CD4-positive, CD25-positive, alpha-beta regulatory T cell (primary cell): ENCODE results near the gene UGT1A7. TPM values are rescaled to one million over a fixed set of nuclear protein-coding genes. Genes with fewer than 3 reads are reported as not detected.
"Not testable (repeated sequence)": the region's sequence is repeated elsewhere in the genome, so short reads cannot be mapped to it uniquely, and the experiment has no call there.

Experiments
- ATAC-seq, 2 donors: fragments of 150-1000 bp; cut with Tn5 transposase; one replicate each; pipeline ENCODE4 v1.10.0; 2021; ENCODE audit warnings: low read depth in 2 of 2, moderate number of reproducible peaks in 2 of 2, moderate library complexity in 1 of 2
- DNase-seq, 3 donors: peaks; one replicate each; pipeline versions ENCODE4 v3.0.0 to v3.0.0-alpha.2; 2012 to 2022; ENCODE audit warnings: mixed read lengths in 1 of 3
- H3K27ac ChIP-seq: one replicate; pipeline ENCODE4 v1.7.0; 2013; ENCODE audit warnings: mild to moderate bottlenecking, low read length; ENCODE audit not compliant: insufficient read depth, poor library complexity, severe bottlenecking
- H3K27me3 ChIP-seq: one replicate; pipeline ENCODE4 v1.7.0; 2013; ENCODE audit warnings: low read length; ENCODE audit not compliant: control insufficient read depth, insufficient read depth
- H3K36me3 ChIP-seq: one replicate; pipeline ENCODE4 v1.7.0; 2013; ENCODE audit warnings: mild to moderate bottlenecking, low read length, moderate library complexity; ENCODE audit not compliant: control insufficient read depth, insufficient read depth
- H3K4me1 ChIP-seq: 2 replicates; pipeline ENCODE4 v1.7.0; 2013; ENCODE audit warnings: mild to moderate bottlenecking, low read length; ENCODE audit not compliant: insufficient read depth, control insufficient read depth, poor library complexity, severe bottlenecking
- H3K4me3 ChIP-seq: one replicate; pipeline ENCODE4 v1.7.0; 2013; ENCODE audit warnings: low read depth, mild to moderate bottlenecking, low read length, moderate library complexity
- H3K9me3 ChIP-seq, 2 experiments: 1 replicate in 1 of 2; 2 replicates in 1 of 2; pipeline ENCODE4 v1.7.0; 2013; ENCODE audit warnings: low read length in 2 of 2, mild to moderate bottlenecking in 1 of 2, moderate library complexity in 1 of 2; ENCODE audit not compliant: control insufficient read depth in 2 of 2
- H3K27ac Mint-ChIP-seq, 3 donors: one replicate each; pipeline ENCODE4 v1.8.0; 2020 to 2022; ENCODE audit warnings: mild to moderate bottlenecking in 3 of 3, mixed read lengths in 3 of 3, moderate library complexity in 2 of 3
- H3K27me3 Mint-ChIP-seq: one replicate; pipeline ENCODE4 v1.8.0; 2022; ENCODE audit warnings: mild to moderate bottlenecking, mixed read lengths
- H3K36me3 Mint-ChIP-seq: one replicate; pipeline ENCODE4 v1.8.0; 2020; ENCODE audit warnings: mixed read lengths
- H3K4me1 Mint-ChIP-seq, 4 donors: one replicate each; pipeline ENCODE4 v1.8.0; 2020 to 2022; ENCODE audit warnings: mixed read lengths in 4 of 4, mild to moderate bottlenecking in 1 of 4
- H3K4me3 Mint-ChIP-seq, 4 donors: one replicate each; pipeline ENCODE4 v1.8.0; 2020 to 2022; ENCODE audit warnings: mild to moderate bottlenecking in 4 of 4, mixed read lengths in 4 of 4, moderate library complexity in 3 of 4
- H3K9me3 Mint-ChIP-seq, 7 donors: one replicate each; pipeline ENCODE4 v1.8.0; 2020 to 2022; ENCODE audit warnings: mixed read lengths in 7 of 7, mild to moderate bottlenecking in 3 of 7, moderate library complexity in 2 of 7
- polyA plus RNA-seq, 4 donors: library from polyadenylated mRNA; unstranded; fragments of 300-500 nt; fragmentation: Illumina TruSeq; gene quantifications; one replicate each; pipeline ENCODE4 v1.2.3, GENCODE V29; 2021
- total RNA-seq: library from RNA; stranded (reverse); gene quantifications from one replicate; pipeline ENCODE4 v1.2.3, GENCODE V29; 2022

The UGT1A7 gene
- total RNA-seq = not detected
- polyA plus RNA-seq = not detected

- peaks cover 0 to 6% (median 0%) of the 10 kb centered on the region in 7 donors for H3K9me3 Mint-ChIP-seq
- no peaks in the 10 kb centered on the region for H3K36me3 ChIP-seq
- no peaks in the 10 kb centered on the region for H3K9me3 ChIP-seq
- H3K4me3 Mint-ChIP-seq = no peak within 1 kb of the TSS
- peaks cover 35% of the 10 kb centered on the region for H3K27me3 Mint-ChIP-seq
- no peaks in the 10 kb centered on the region for H3K4me1 ChIP-seq
- DNase-seq (no peak), ATAC-seq (no peak)
- no peaks in the 10 kb centered on the region for H3K4me1 Mint-ChIP-seq
- H3K4me3 ChIP-seq = no peak within 1 kb of the TSS
- peaks cover 10% of the 10 kb centered on the region for H3K27me3 ChIP-seq
- H3K27ac ChIP-seq = no peak within 1 kb of the TSS
- H3K36me3 Mint-ChIP-seq = no peaks in the 10 kb centered on the region
- no peak within 1 kb of the TSS for H3K27ac Mint-ChIP-seq
Measured at GRCh38 chr2:233681521-233682099, at the start of gene UGT1A7. Gene UGT1A7 (plus strand): TSS chr2:233681901. CDS start chr2:233681938, 37 bp downstream.

GRCh38 chr2:233636306-233636705 lies 45.4 kb upstream of the UGT1A7 start, which contains the start of gene UGT1A10:
Gene UGT1A10 (plus strand): TSS chr2:233636448. CDS start chr2:233636523, 75 bp downstream.
- not testable (repeated sequence) for H3K4me3 ChIP-seq, DNase-seq, H3K36me3 ChIP-seq, H3K4me1 ChIP-seq, H3K36me3 Mint-ChIP-seq, H3K4me1 Mint-ChIP-seq, H3K27ac Mint-ChIP-seq, ATAC-seq, H3K4me3 Mint-ChIP-seq, H3K9me3 Mint-ChIP-seq, H3K27ac ChIP-seq, H3K9me3 ChIP-seq, H3K27me3 ChIP-seq
- peaks cover 23% of the 10 kb centered on the region for H3K27me3 Mint-ChIP-seq

GRCh38 chr2:233638836-233639235 lies 42.9 kb upstream of the UGT1A7 start:
- H3K9me3 Mint-ChIP-seq = peaks cover 0 to 15% (median 1%) of the 10 kb centered on the region in 7 donors
- peaks cover 0 to 4% of the 10 kb centered on the region in 2 experiments for H3K9me3 ChIP-seq
- no peak overlapping the region for H3K4me3 ChIP-seq
- H3K4me1 Mint-ChIP-seq = peaks cover 0 to 4% (median 0%) of the 10 kb centered on the region in 4 donors
- no peak for DNase-seq
- H3K27ac ChIP-seq = no peak overlapping the region
- no peaks in the 10 kb centered on the region for H3K36me3 Mint-ChIP-seq
- H3K4me1 ChIP-seq = no peaks in the 10 kb centered on the region
- H3K27me3 Mint-ChIP-seq = peaks cover 29% of the 10 kb centered on the region
- ATAC-seq = no peak
- H3K27me3 ChIP-seq = peaks cover 2% of the 10 kb centered on the region
- H3K27ac Mint-ChIP-seq = no peak overlapping the region
- H3K36me3 ChIP-seq = no peaks in the 10 kb centered on the region
- H3K4me3 Mint-ChIP-seq = no peak overlapping the region

- H3K4me3 Mint-ChIP-seq = no peak overlapping the region
- H3K36me3 ChIP-seq = no peaks in the 10 kb centered on the region
- peaks cover 0 to 15% (median 1%) of the 10 kb centered on the region in 7 donors for H3K9me3 Mint-ChIP-seq
- no peak for ATAC-seq
- H3K27ac ChIP-seq = no peak overlapping the region
- no peak for DNase-seq
- no peak overlapping the region for H3K4me3 ChIP-seq
- peaks cover 0 to 4% (median 0%) of the 10 kb centered on the region in 4 donors for H3K4me1 Mint-ChIP-seq
- no peak overlapping the region for H3K27ac Mint-ChIP-seq
- no peaks in the 10 kb centered on the region for H3K36me3 Mint-ChIP-seq
- peaks cover 2% of the 10 kb centered on the region for H3K27me3 ChIP-seq
- H3K27me3 Mint-ChIP-seq = peaks cover 24% of the 10 kb centered on the region
- peaks cover 0 to 4% of the 10 kb centered on the region in 2 experiments for H3K9me3 ChIP-seq
- H3K4me1 ChIP-seq = no peaks in the 10 kb centered on the region
Measured at GRCh38 chr2:233639860-233640259, 41.8 kb upstream of the UGT1A7 start.

- Mint-ChIP-seq H3K9me3 (peaks cover 0 to 22% (median 6%) of the 10 kb centered on the region in 7 donors), H3K36me3 (no peaks in the 10 kb centered on the region), H3K4me1 (peaks cover 0 to 4% (median 0%) of the 10 kb centered on the region in 4 donors), H3K27ac (no peak overlapping the region), H3K27me3 (peaks cover 33% of the 10 kb centered on the region), H3K4me3 (no peak overlapping the region)
- H3K27me3 ChIP-seq = no peaks in the 10 kb centered on the region
- no peak overlapping the region for H3K27ac ChIP-seq
- H3K4me3 ChIP-seq = no peak overlapping the region
- H3K4me1 ChIP-seq = no peaks in the 10 kb centered on the region
- peaks cover 4 to 12% of the 10 kb centered on the region in 2 experiments for H3K9me3 ChIP-seq
- no peak for ATAC-seq
- H3K36me3 ChIP-seq = no peaks in the 10 kb centered on the region
- DNase-seq = no peak
Measured at GRCh38 chr2:233643128-233643527, 38.6 kb upstream of the UGT1A7 start.

- Mint-ChIP-seq H3K27me3 (peaks cover 30% of the 10 kb centered on the region), H3K9me3 (peaks cover 0 to 22% (median 8%) of the 10 kb centered on the region in 7 donors)
- not testable (repeated sequence) for DNase-seq, ATAC-seq, H3K27ac Mint-ChIP-seq, H3K36me3 Mint-ChIP-seq, H3K27me3 ChIP-seq, H3K4me3 ChIP-seq, H3K4me3 Mint-ChIP-seq, H3K4me1 ChIP-seq, H3K27ac ChIP-seq, H3K36me3 ChIP-seq, H3K4me1 Mint-ChIP-seq
- H3K9me3 ChIP-seq = peaks cover 4 to 12% of the 10 kb centered on the region in 2 experiments
Measured at GRCh38 chr2:233646033-233646432, 35.7 kb upstream of the UGT1A7 start.

GRCh38 chr2:233650981-233651380 lies 30.7 kb upstream of the UGT1A7 start:
- Mint-ChIP-seq H3K4me1 (no peaks in the 10 kb centered on the region), H3K4me3 (no peak overlapping the region), H3K27ac (no peak overlapping the region), H3K36me3 (no peaks in the 10 kb centered on the region), H3K27me3 (peaks cover 42% of the 10 kb centered on the region), H3K9me3 (peaks cover 0 to 9% (median 5%) of the 10 kb centered on the region in 7 donors)
- H3K9me3 ChIP-seq = peaks cover 0 to 6% of the 10 kb centered on the region in 2 experiments
- DNase-seq (no peak), ATAC-seq (no peak)
- no peak overlapping the region for H3K4me3 ChIP-seq
- H3K4me1 ChIP-seq = no peaks in the 10 kb centered on the region
- no peaks in the 10 kb centered on the region for H3K36me3 ChIP-seq
- no peaks in the 10 kb centered on the region for H3K27me3 ChIP-seq
- H3K27ac ChIP-seq = no peak overlapping the region

GRCh38 chr2:233651430-233651829 lies 30.3 kb upstream of the UGT1A7 start:
- Mint-ChIP-seq H3K27me3 (peaks cover 42% of the 10 kb centered on the region), H3K9me3 (peaks cover 0 to 8% (median 3%) of the 10 kb centered on the region in 7 donors)
- peaks cover 0 to 4% of the 10 kb centered on the region in 2 experiments for H3K9me3 ChIP-seq

More at GRCh38 chr2:233651430-233651829, 30.3 kb upstream of the UGT1A7 start:
- Mint-ChIP-seq H3K4me1 (no peaks in the 10 kb centered on the region), H3K4me3 (no peak overlapping the region), H3K36me3 (no peaks in the 10 kb centered on the region), H3K27ac (no peak overlapping the region)
- DNase-seq (no peak), ATAC-seq (no peak)
- Histone ChIP-seq H3K36me3 (no peaks in the 10 kb centered on the region), H3K27me3 (no peaks in the 10 kb centered on the region), H3K27ac (no peak overlapping the region), H3K4me1 (no peaks in the 10 kb centered on the region), H3K4me3 (no peak overlapping the region)
